Loucy (cell line): ENCODE data around the gene ZNF185.

Experiments used
- CTCF ChIP-seq: fragments of 200-600 bp; sonication (generic); conservative IDR thresholded peaks from 2 replicates; pipeline ENCODE4 v1.5.1; 2014; ENCODE audit warnings: mild to moderate bottlenecking, antibody characterized with exemption, low read length
- EZH2phosphoT487 ChIP-seq: fragments of 200-600 bp; IDR thresholded peaks from 2 replicates; pipeline ENCODE4 v1.6.1; 2018; ENCODE audit warnings: antibody characterized with exemption, mild to moderate bottlenecking, moderate library complexity, borderline replicate concordance

DNA sequence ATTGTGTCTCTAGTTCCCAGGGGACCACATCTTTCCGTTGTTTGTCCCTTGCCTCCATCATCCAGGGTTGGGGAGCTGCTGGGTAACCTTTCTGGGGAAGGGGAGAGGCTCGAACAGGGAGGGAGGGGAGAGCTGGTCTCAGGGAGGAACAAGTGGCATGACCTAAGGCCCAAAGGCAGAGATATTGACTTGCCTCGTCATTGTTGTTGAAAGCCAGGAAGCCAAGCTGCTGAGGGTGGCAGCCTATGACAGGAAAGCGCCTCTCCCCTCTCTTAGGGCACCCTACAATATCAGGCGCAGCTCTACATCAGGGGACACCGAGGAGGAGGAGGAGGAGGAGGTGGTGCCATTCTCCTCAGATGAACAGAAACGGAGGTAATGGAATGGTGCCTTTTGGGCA is 20.8 kb downstream of the ZNF185 start:
- no peak for TF ChIP-seq CTCF
- TF ChIP-seq EZH2phosphoT487 = no peak
